SU-DHL-6 (cell line): ENCODE measurements around the gene RRP9.

Experiments used
- H2AFZ ChIP-seq: fragments of 200-600 bp; sonication (generic); 2 replicates; pipeline ENCODE4 v1.6.1; 2014; ENCODE audit warnings: low read depth, mild to moderate bottlenecking, moderate library complexity, mixed read lengths, antibody characterized with exemption, low read length; ENCODE audit not compliant: severe bottlenecking
- H3F3A ChIP-seq: fragments of 200-600 bp; shearing (Covaris generic); 2 replicates; pipeline ENCODE4 v1.6.0; 2016; ENCODE audit warnings: antibody characterized with exemption, mild to moderate bottlenecking; ENCODE audit not compliant: insufficient read depth
- H3K27ac ChIP-seq: fragments of 200-600 bp; sonication (generic); 2 replicates; pipeline ENCODE4 v1.5.1; 2016; ENCODE audit warnings: low read depth, mild to moderate bottlenecking, low read length, moderate library complexity, mixed read lengths
- H3K27me3 ChIP-seq: fragments of 200-600 bp; sonication (generic), shearing (Covaris generic); 2 replicates; pipeline ENCODE4 v1.6.0; 2014; ENCODE audit warnings: mild to moderate bottlenecking, low read length
- H3K36me3 ChIP-seq: fragments of 200-600 bp; sonication (generic); 2 replicates; pipeline ENCODE4 v1.6.1; 2014; ENCODE audit warnings: mild to moderate bottlenecking, low read length, mixed read lengths
- H3K4me2 ChIP-seq: fragments of 300-600, 200-600 bp; shearing (Covaris generic), sonication (generic); 2 replicates; pipeline ENCODE4 v1.6.0; 2014; ENCODE audit warnings: low read length, low read depth, mild to moderate bottlenecking; ENCODE audit not compliant: poor library complexity, severe bottlenecking
- H3K4me3 ChIP-seq: fragments of 200-600 bp; sonication (generic); 2 replicates; pipeline ENCODE4 v1.5.1; 2014; ENCODE audit warnings: antibody characterized with exemption, low read length, mild to moderate bottlenecking, mixed read lengths; ENCODE audit not compliant: insufficient read depth, poor library complexity, severe bottlenecking
- H3K79me2 ChIP-seq: fragments of 200-600 bp; sonication (generic); 2 replicates; pipeline ENCODE4 v1.6.1; 2014; ENCODE audit warnings: mild to moderate bottlenecking, low read length, moderate library complexity; ENCODE audit not compliant: insufficient read depth
- H3K9ac ChIP-seq: fragments of 200-600 bp; sonication (generic); 2 replicates; pipeline ENCODE4 v1.7.0; 2014; ENCODE audit warnings: mild to moderate bottlenecking, low read length
- H3K9me2 ChIP-seq: fragments of 200-600 bp; sonication (generic); replicated peaks from 2 replicates; pipeline ENCODE4 v1.6.1; 2014; ENCODE audit warnings: low read length; ENCODE audit not compliant: insufficient read depth
- H3K9me3 ChIP-seq: fragments of 200-600 bp; sonication (generic); 2 replicates; pipeline ENCODE4 v1.6.1; 2014; ENCODE audit warnings: low read length, mixed read lengths; ENCODE audit not compliant: insufficient read depth
- H4K20me1 ChIP-seq: fragments of 200-600 bp; sonication (generic); 2 replicates; pipeline ENCODE4 v1.6.1; 2014; ENCODE audit warnings: low read depth, mild to moderate bottlenecking, antibody characterized with exemption, low read length, moderate library complexity, mixed read lengths
- EZH2phosphoT487 ChIP-seq: fragments of 200-600 bp; sonication (generic), shearing (Covaris generic); conservative IDR thresholded peaks from 2 replicates; pipeline ENCODE4 v1.6.1; 2018; ENCODE audit warnings: mild to moderate bottlenecking, antibody characterized with exemption, low read length, moderate library complexity, mixed read lengths
- TF ChIP-seq, protein P1 (sequence below): fragments of 200-600 bp; sonication (generic); IDR thresholded peaks from one replicate; pipeline ENCODE4 v1.5.1; 2017; ENCODE audit warnings: antibody characterized with exemption, mild to moderate bottlenecking, low read length, moderate library complexity; ENCODE audit not compliant: insufficient read depth, poor library complexity, severe bottlenecking

Gene RRP9

DNA sequence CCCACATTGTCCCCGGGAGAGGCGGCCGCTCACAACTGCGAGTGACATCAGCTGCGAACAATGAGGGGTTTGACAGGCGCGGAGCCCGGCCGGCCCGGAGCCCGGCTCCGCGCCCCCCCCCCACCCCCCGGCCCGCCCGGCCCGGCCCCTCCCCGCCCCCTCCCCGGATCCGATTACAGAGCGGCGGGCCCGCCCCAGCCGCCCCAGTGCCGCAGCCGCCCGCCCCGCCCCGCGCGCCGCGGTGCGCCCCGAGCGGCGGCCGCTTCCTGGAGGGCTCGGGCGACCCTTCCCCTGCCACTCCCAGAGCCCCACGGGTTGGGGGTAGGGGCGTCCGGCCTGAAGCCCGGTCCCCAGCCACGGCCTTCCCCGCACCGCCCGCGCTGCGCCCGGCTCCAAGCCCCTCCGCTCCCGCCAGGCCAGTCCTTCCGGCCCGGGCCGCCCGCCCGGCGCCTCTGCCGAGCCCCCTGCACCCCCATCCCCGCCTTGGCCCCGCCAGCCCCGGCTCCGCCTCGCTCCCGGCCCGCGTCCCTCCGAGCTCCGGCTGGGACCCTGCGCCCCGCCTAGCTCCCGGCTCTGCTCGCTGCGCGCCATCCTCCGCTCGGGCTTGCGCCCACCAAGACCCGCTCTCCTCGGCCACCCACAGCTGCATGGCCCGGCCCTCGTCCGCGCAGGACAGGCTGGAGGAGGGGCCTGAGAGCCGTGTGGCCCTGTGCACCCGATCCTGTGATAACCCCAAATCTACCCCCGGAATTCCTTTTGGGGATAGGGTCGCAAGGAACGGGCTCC lies 25.9 kb upstream of the RRP9 start, which contains the start of gene PCBP4:
PCBP4 (minus strand) TSS at position 71 of the 786 bp plus-strand sequence. CDS start 6,214 bp downstream, outside the sequence.
- peak within 1 kb of the TSS; percentile 32; the same call in 1 of the 2 replicates for H3K27ac ChIP-seq

DNA sequence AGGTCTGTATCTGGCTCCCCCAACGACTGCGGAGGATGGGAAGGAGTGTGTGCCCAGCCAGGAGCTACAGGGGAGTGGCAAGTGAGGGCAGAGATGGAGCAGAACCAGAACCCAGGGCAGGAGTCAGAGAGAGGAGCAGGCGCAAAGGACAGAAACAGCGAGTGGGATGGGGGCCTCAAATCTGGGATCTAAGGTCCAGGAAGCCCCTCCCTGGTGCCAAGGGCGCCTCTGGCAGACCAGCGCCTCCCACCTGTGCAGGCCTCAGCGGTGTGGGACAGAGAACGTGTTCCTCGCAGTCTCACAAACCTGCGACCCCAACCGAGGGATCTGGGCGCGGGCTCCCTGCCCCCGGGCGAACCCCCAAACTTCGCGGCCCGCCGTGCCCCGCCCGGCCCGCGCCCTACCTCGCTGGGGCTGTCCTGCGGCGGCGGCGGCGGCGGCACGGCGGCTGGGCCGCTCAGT lies 25.2 kb upstream of the RRP9 start:
- Histone ChIP-seq H2AFZ (no peak overlapping the region), H4K20me1 (no peaks in the 10 kb centered on the region), H3F3A (0 out of 2 replicates have a peak, but pooled peaks cover 7% of the 10 kb centered on the region), H3K27ac (no peak overlapping the region), H3K9me2 (no peaks in the 10 kb centered on the region), H3K9ac (peak overlapping the region; percentile 57), H3K36me3 (no peaks in the 10 kb centered on the region), H3K79me2 (no peaks in the 10 kb centered on the region), H3K27me3 (no peaks in the 10 kb centered on the region), H3K4me2 (peak overlapping the region; percentile 61), H3K4me3 (peak overlapping the region; percentile 41), H3K9me3 (no peaks in the 10 kb centered on the region)
- TF ChIP-seq EZH2phosphoT487 = no peak
- TF ChIP-seq, protein P1, sequence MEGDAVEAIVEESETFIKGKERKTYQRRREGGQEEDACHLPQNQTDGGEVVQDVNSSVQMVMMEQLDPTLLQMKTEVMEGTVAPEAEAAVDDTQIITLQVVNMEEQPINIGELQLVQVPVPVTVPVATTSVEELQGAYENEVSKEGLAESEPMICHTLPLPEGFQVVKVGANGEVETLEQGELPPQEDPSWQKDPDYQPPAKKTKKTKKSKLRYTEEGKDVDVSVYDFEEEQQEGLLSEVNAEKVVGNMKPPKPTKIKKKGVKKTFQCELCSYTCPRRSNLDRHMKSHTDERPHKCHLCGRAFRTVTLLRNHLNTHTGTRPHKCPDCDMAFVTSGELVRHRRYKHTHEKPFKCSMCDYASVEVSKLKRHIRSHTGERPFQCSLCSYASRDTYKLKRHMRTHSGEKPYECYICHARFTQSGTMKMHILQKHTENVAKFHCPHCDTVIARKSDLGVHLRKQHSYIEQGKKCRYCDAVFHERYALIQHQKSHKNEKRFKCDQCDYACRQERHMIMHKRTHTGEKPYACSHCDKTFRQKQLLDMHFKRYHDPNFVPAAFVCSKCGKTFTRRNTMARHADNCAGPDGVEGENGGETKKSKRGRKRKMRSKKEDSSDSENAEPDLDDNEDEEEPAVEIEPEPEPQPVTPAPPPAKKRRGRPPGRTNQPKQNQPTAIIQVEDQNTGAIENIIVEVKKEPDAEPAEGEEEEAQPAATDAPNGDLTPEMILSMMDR = no peak

More for the DNA sequence above, 25.9 kb upstream of the RRP9 start, which contains the start of gene PCBP4:
- Histone ChIP-seq H4K20me1 (no peaks in the 10 kb centered on the region), H3K27me3 (no peaks in the 10 kb centered on the region), H3K9me2 (no peaks in the 10 kb centered on the region), H3K4me2 (peak within 1 kb of the TSS; percentile 75), H3K9me3 (no peaks in the 10 kb centered on the region), H2AFZ (peak within 1 kb of the TSS; percentile 42), H3K4me3 (peak within 1 kb of the TSS; percentile 56), H3K36me3 (no peaks in the 10 kb centered on the region), H3F3A (0 out of 2 replicates have a peak, but pooled peaks cover 7% of the 10 kb centered on the region), H3K79me2 (no peaks in the 10 kb centered on the region), H3K9ac (peak within 1 kb of the TSS; percentile 62)
- TF ChIP-seq, protein P1 = no peak
- TF ChIP-seq EZH2phosphoT487 = no peak

DNA sequence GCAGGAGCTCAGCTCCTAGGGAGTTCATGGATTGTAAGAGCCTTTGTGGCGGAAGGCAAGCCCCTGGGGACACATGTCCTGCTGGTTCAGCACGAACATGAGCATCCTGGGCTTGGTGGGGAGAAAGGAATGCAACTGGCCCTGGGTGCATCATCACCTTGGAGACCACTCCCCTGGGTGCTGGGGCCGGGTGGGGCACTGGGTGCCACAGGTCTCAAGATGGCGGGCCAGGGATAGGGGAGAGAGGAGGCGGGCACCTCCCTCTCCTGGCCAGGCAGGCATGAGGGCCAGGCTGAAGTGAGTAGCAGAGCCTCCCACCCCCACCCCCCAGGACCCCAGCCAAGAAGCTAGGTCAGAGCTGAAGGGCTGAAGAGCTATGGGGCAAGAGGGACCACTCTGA lies 24.8 kb upstream of the RRP9 start:
- Histone ChIP-seq H3K9me2 (no peaks in the 10 kb centered on the region), H3K27ac (no peak overlapping the region), H3K36me3 (no peaks in the 10 kb centered on the region), H2AFZ (no peak overlapping the region), H3K4me2 (peak overlapping the region; percentile 61), H3K9me3 (no peaks in the 10 kb centered on the region), H3F3A (0 out of 2 replicates have a peak, but pooled peaks cover 7% of the 10 kb centered on the region), H3K4me3 (no peak overlapping the region), H4K20me1 (no peaks in the 10 kb centered on the region), H3K9ac (peak overlapping the region; percentile 57; the same call in 1 of the 2 replicates), H3K27me3 (no peaks in the 10 kb centered on the region), H3K79me2 (no peaks in the 10 kb centered on the region)
- TF ChIP-seq, protein P1 = no peak
- TF ChIP-seq EZH2phosphoT487 = no peak
